B cell (primary cell): ENCODE measurements around the gene BRD1. TPM values are rescaled to one million over a fixed set of nuclear protein-coding genes. Genes with fewer than 3 reads are reported as not detected.

Experiments used
- ATAC-seq: fragments of 200-7000 bp; cut with Tn5 transposase; one replicate; pipeline ENCODE4 v1.10.0; 2021; ENCODE audit warnings: low read depth, mild to moderate bottlenecking, moderate number of reproducible peaks, moderate library complexity
- CTCF ChIA-PET: fragments of 350-600 bp; sonication (Branson Sonifier 250); formaldehyde crosslinking; loops from one replicate; lab custom pipeline; 2021; ENCODE audit warnings: antibody characterized with exemption, inconsistent platforms; lab: Charles Lee
- POLR2A ChIA-PET: fragments of 350-600 bp; sonication (Branson Sonifier 250); formaldehyde crosslinking; loops from one replicate; lab custom pipeline; 2021; ENCODE audit warnings: antibody characterized with exemption; lab: Charles Lee
- DNase-seq: peaks from one replicate; pipeline ENCODE4 v3.0.0; 2013
- H2AFZ ChIP-seq: 2 replicates; pipeline ENCODE4 v1.6.1; 2012; ENCODE audit warnings: mild to moderate bottlenecking, low read depth, low read length; ENCODE audit not compliant: insufficient read depth, poor library complexity, severe bottlenecking
- H3K27ac ChIP-seq, 2 donors: 1 replicate in 1 of 2; 2 replicates in 1 of 2; pipeline ENCODE4 v1.5.1; 2012 to 2013; ENCODE audit warnings: low read length in 2 of 2, mild to moderate bottlenecking in 2 of 2, moderate library complexity in 1 of 2
- H3K27me3 ChIP-seq, 4 experiments: fragments of 200-600 bp in 1 of 4; sonication (generic) in 1 of 4; replicated peaks in 1 of 4; 1 replicate in 2 of 4; 2 replicates in 2 of 4; pipeline versions ENCODE4 v1.6.1 to v1.7.0; 2013 to 2016; ENCODE audit warnings: low read length in 3 of 4, mild to moderate bottlenecking in 2 of 4, mixed read lengths in 1 of 4, moderate library complexity in 1 of 4; ENCODE audit not compliant: insufficient read depth in 4 of 4, control insufficient read depth in 3 of 4; ENCODE audit errors: control extremely low read depth in 1 of 4
- H3K36me3 ChIP-seq, 2 experiments: replicated peaks in 1 of 2; 1 replicate in 1 of 2; 2 replicates in 1 of 2; pipeline versions ENCODE4 v1.6.1 to v1.7.1; 2013; ENCODE audit warnings: low read length in 1 of 2; ENCODE audit not compliant: insufficient read depth in 2 of 2, control insufficient read depth in 1 of 2; ENCODE audit errors: control extremely low read depth in 1 of 2, extremely low read depth in 1 of 2
- H3K4me1 ChIP-seq, 2 donors: fragments of 200-600 bp in 1 of 2; sonication (generic) in 1 of 2; 1 replicate in 1 of 2; 2 replicates in 1 of 2; pipeline versions ENCODE4 v1.5.1 to v1.6.1; 2013 to 2017; ENCODE audit warnings: low read length in 2 of 2; ENCODE audit not compliant: control insufficient read depth in 2 of 2, insufficient read depth in 2 of 2
- H3K4me2 ChIP-seq: replicated peaks from 2 replicates; pipeline ENCODE3; 2012; ENCODE audit warnings: mild to moderate bottlenecking, low read depth, low read length; ENCODE audit not compliant: poor library complexity, severe bottlenecking
- H3K4me3 ChIP-seq, 5 experiments: fragments of 200-600 bp in 1 of 5; sonication (generic) in 1 of 5; 1 replicate in 3 of 5; 2 replicates in 2 of 5; pipeline versions ENCODE4 v1.5.1 to v1.7.0; 2011 to 2016; ENCODE audit warnings: low read length in 4 of 5, mild to moderate bottlenecking in 4 of 5, low read depth in 2 of 5, control low read depth in 1 of 5, moderate library complexity in 1 of 5; ENCODE audit not compliant: insufficient read depth in 1 of 5; ENCODE audit errors: control extremely low read depth in 1 of 5, extremely low read depth in 1 of 5
- H3K79me2 ChIP-seq: fragments of 200-600 bp; sonication (generic); one replicate; pipeline ENCODE4 v1.6.0; 2016; ENCODE audit warnings: low read length; ENCODE audit not compliant: control insufficient read depth, insufficient read depth
- H3K9ac ChIP-seq: fragments of 200-600 bp; sonication (generic); 2 replicates; pipeline ENCODE4 v1.6.1; 2017; ENCODE audit warnings: mild to moderate bottlenecking, low read length, moderate library complexity
- H3K9me3 ChIP-seq, 3 donors: one replicate each; pipeline versions ENCODE4 v1.6.1 to v1.7.1; 2013; ENCODE audit warnings: low read length in 2 of 3; ENCODE audit not compliant: control insufficient read depth in 2 of 3, insufficient read depth in 1 of 3; ENCODE audit errors: control extremely low read depth in 1 of 3
- H4K20me1 ChIP-seq: 2 replicates; pipeline ENCODE4 v1.6.0; 2012; ENCODE audit warnings: mild to moderate bottlenecking, low read length; ENCODE audit not compliant: insufficient read depth, control insufficient read depth, poor library complexity, severe bottlenecking
- H3K27ac Mint-ChIP-seq: one replicate; pipeline ENCODE4 v1.8.0; 2021; ENCODE audit warnings: mixed read lengths
- H3K27me3 Mint-ChIP-seq: one replicate; pipeline ENCODE4 v1.8.0; 2021; ENCODE audit warnings: mixed read lengths
- H3K4me1 Mint-ChIP-seq: one replicate; pipeline ENCODE4 v1.8.0; 2021; ENCODE audit warnings: mixed read lengths
- H3K4me3 Mint-ChIP-seq: one replicate; pipeline ENCODE4 v1.8.0; 2021; ENCODE audit warnings: mixed read lengths
- H3K9me3 Mint-ChIP-seq: one replicate; pipeline ENCODE4 v1.8.0; 2022; ENCODE audit warnings: mixed read lengths; ENCODE audit not compliant: insufficient read depth
- CTCF ChIP-seq: fragments of 200-600 bp; IDR thresholded peaks from one replicate; pipeline ENCODE4 v1.8.0; 2022; ENCODE audit warnings: antibody characterized with exemption, mild to moderate bottlenecking
- EZH2 ChIP-seq: IDR thresholded peaks from 2 replicates; pipeline ENCODE4 v1.6.1; 2012; ENCODE audit warnings: borderline replicate concordance, low read depth, mild to moderate bottlenecking, moderate library complexity, low read length; ENCODE audit not compliant: insufficient read depth, poor library complexity, severe bottlenecking
- WGBS: methylation state at CpG from one replicate; pipeline ENCODE4 v1.1.5; 2013; ENCODE audit warnings: missing lambda C conversion rate; ENCODE audit not compliant: insufficient coverage; 5-methylcytosine and 5-hydroxymethylcytosine counted together
- intact Hi-C: fragments of 100-400 bp; cut with micrococcal nuclease; formaldehyde crosslinking; loops from one replicate; pipeline ENCODE4 v1.10.0; 2022
- polyA plus RNA-seq: library from polyadenylated mRNA; depleted of rRNA; stranded (reverse); fragments of >200 nt; gene quantifications from 2 replicates; pipeline ENCODE4 v1.2.3, GENCODE V29; 2012
- total RNA-seq, 2 donors: library from RNA; stranded (reverse); fragments of 120-200 nt in 1 of 2; gene quantifications; 1 replicate in 1 of 2; 2 replicates in 1 of 2; pipeline versions ENCODE4 v1.2.3 to v1.2.4, GENCODE V29; 2013 to 2022

BRD1 gene
- total and polyA plus RNA-seq, 2 donors (not counting 1 experiment from before 2014, with no cell fraction given) = 16.9 to 73.3 TPM

- 100% methylated on average over 2 of the region's 4 CpGs for WGBS
- Mint-ChIP-seq H3K4me1 (peaks cover 12% of the 10 kb centered on the region), H3K27ac (no peak overlapping the region), H3K9me3 (peaks cover 12% of the 10 kb centered on the region), H3K27me3 (no peaks in the 10 kb centered on the region), H3K4me3 (no peak overlapping the region)
- TF ChIP-seq EZH2 = no peak
- no peak for TF ChIP-seq CTCF
- Histone ChIP-seq H3K27ac (no peak overlapping the region), H3K4me2 (no peak overlapping the region), H2AFZ (no peak overlapping the region), H3K36me3 (peaks cover 0 to 3% of the 10 kb centered on the region in 2 experiments), H3K9me3 (peaks cover 0 to 23% (median 13%) of the 10 kb centered on the region in 3 donors), H3K9ac (no peak overlapping the region), H3K79me2 (peaks cover 96% of the 10 kb centered on the region), H3K27me3 (no peaks in the 10 kb centered on the region), H4K20me1 (peaks cover 53% of the 10 kb centered on the region), H3K4me1 (no peaks in the 10 kb centered on the region), H3K4me3 (no peak overlapping the region)
- no peak for ATAC-seq
- CTCF ChIA-PET = interaction anchor here (1.1 kb wide), 1 partner anchor 14 kb away, joined by 3 read pairs; no protein-coding TSS in a partner anchor
- intact Hi-C loops = no loop called here
- POLR2A ChIA-PET = no interaction called here
- no peak for DNase-seq
These were observed 43.8 kb upstream of the BRD1 start for GRCh38 chr22:49871482-49871881.

DNA sequence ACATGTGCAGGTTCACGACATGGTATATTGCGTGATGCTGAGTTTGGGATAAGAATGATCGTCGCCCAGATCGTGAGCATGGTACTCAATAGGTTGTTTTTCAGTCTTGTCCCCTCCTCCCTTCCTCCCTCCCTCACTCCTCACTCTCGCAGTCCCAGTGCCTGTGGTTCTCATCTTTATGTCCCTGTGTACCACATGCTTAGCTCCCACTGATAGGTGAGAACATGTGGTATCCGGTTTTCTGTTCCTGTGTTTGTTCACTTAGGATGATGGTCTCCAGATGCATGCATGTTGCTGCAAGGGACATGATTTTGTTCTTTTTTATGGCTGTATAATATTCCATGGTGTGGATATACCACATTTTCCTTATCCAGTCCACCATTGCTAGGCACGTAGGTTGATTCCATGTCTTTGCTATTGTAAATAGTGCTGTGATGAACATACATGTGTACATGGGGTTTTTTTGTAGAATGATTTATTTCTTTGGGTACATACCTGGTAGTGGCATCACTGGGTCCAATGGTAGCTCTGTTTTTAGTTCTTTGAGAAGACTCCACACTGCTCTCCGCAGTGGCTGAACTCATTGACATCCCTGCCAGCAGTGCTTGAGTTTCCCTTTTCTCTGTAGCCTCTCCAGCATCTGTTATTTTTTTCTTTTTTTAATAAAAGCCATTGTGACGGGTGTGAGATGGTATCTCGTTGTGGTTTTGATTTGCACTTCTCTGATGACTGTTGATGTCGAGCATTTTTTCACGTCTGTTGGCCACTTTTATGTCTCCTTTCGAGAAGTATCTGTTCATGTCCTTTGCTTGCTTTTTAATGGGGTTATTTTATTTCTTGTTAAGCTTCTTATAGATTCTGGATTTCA lies 42.4 kb upstream of the BRD1 start:
- H3K27ac ChIP-seq = no peak overlapping the region
- ChIA-PET POLR2A (interaction anchor here (0.7 kb wide), 2 partner anchors 11 to 180 kb away, joined by 3 to 11 read pairs; no protein-coding TSS in a partner anchor), CTCF (interaction anchor here (0.6 kb wide), 1 partner anchor 117 kb away, joined by 3 read pairs; no protein-coding TSS in a partner anchor)
- no peak overlapping the region for H3K4me2 ChIP-seq
- H3K9ac ChIP-seq = no peak overlapping the region
- H3K27me3 ChIP-seq = no peaks in the 10 kb centered on the region
- TF ChIP-seq EZH2 = no peak
- TF ChIP-seq CTCF = no peak
- no peaks in the 10 kb centered on the region for H3K27me3 Mint-ChIP-seq
- no peak overlapping the region for H3K27ac Mint-ChIP-seq
- peaks cover 10% of the 10 kb centered on the region for H3K4me1 Mint-ChIP-seq
- no peak overlapping the region for H3K4me3 Mint-ChIP-seq
- H3K4me3 ChIP-seq = no peak overlapping the region
- ATAC-seq = no peak
- no peaks in the 10 kb centered on the region for H3K4me1 ChIP-seq
- 94% methylated on average over 8 of the region's 14 CpGs for WGBS
- no peak overlapping the region for H2AFZ ChIP-seq
- peaks cover 40% of the 10 kb centered on the region for H4K20me1 ChIP-seq
- H3K9me3 Mint-ChIP-seq = peaks cover 20% of the 10 kb centered on the region
- peaks cover 0 to 32% (median 22%) of the 10 kb centered on the region in 3 donors for H3K9me3 ChIP-seq
- no peak for DNase-seq
- intact Hi-C loops = no loop called here
- H3K79me2 ChIP-seq = peaks cover 96% of the 10 kb centered on the region
- H3K36me3 ChIP-seq = no peaks in the 10 kb centered on the region
